Hematopoietic multipotent progenitor cell (in vitro differentiated cells): ENCODE data around the gene KRTAP10-1. TPM values are rescaled to one million over a fixed set of nuclear protein-coding genes. Genes with fewer than 3 reads are reported as not detected.

ENCODE experiments used
- DNase-seq, 3 donors: peaks; one replicate each; pipeline ENCODE4 v3.0.0-alpha.2; 2011 to 2015; ENCODE audit warnings: low read depth in 2 of 3, low spot score in 2 of 3
- total RNA-seq: library from RNA; depleted of rRNA; stranded (reverse); fragments of >200 nt; gene quantifications from one replicate; pipeline ENCODE4 v1.2.3, GENCODE V29; 2012

KRTAP10-1 gene
- total RNA-seq, 1 donor: not detected

GRCh38 chr21:44530221-44530902 lies 9.6 kb downstream of the KRTAP10-1 start:
- no peak for DNase-seq

GRCh38 chr21:44529503-44530125 lies 10.4 kb downstream of the KRTAP10-1 start:
- DNase-seq: no peak

GRCh38 chr21:44529011-44529421 lies 11.0 kb downstream of the KRTAP10-1 start:
- DNase-seq: no peak

- no peak for DNase-seq
These were observed 11.4 kb downstream of the KRTAP10-1 start for GRCh38 chr21:44528634-44528995.

- DNase-seq: no peak
These were observed 11.9 kb downstream of the KRTAP10-1 start for GRCh38 chr21:44527983-44528633.

- no peak for DNase-seq
These were observed 12.6 kb downstream of the KRTAP10-1 start for GRCh38 chr21:44527156-44527982.

- no peak for DNase-seq
These were observed 13.6 kb downstream of the KRTAP10-1 start for GRCh38 chr21:44526096-44526997.

GRCh38 chr21:44525391-44526095 lies 14.5 kb downstream of the KRTAP10-1 start:
- no peak for DNase-seq

- no peak for DNase-seq
These were observed 15.3 kb downstream of the KRTAP10-1 start for GRCh38 chr21:44524414-44525371.

GRCh38 chr21:44523567-44524413 lies 16.2 kb downstream of the KRTAP10-1 start:
- no peak for DNase-seq

GRCh38 chr21:44522753-44523204 lies 17.2 kb downstream of the KRTAP10-1 start:
- DNase-seq: no peak

GRCh38 chr21:44521928-44522752 lies 17.9 kb downstream of the KRTAP10-1 start:
- DNase-seq: no peak

- no peak for DNase-seq
These were observed 18.6 kb downstream of the KRTAP10-1 start for GRCh38 chr21:44521301-44521927.

- DNase-seq: no peak
These were observed 19.4 kb downstream of the KRTAP10-1 start for GRCh38 chr21:44520326-44521300.
